ENCODE data around the gene CHAF1B.

The CHAF1B gene

DNA sequence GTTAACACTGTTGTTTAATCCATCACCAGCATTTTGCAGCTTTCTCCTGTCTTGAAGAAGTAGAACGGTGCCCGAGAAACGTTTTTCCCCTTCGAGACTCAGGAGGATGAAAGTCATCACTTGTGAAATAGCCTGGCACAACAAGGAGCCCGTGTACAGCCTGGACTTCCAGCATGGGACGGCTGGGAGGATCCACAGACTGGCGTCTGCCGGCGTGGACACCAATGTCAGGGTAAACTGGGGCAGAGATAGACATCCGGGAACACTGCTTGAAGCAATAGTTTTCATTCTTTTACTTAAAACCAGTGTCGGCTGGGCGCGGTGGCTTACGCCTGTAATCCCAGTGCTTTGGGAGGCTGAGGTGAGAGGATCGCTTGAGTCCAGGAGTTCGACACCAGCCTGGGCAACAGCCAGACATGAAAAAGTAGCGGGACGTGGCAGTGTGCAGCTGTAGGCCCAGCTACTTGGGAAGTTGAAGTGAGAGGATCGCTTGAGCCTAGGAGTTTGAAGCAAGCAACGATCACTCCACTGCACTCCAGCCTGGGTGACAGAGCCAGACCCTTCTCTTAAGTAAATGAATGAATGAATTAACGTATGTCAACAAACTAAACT is 945 bp downstream of the CHAF1B start:
- Histone ChIP-seq H3K27ac (ENCODE audit: extremely low read depth, low read depth, low read length) (peak overlapping the region; percentile 81; the same call in 1 of the 2 replicates), H3K4me3 (ENCODE audit: low read depth, low read length) (peak overlapping the region; percentile 57), H3K4me1 (ENCODE audit: control insufficient read depth, insufficient read depth, low read length) (0 out of 2 replicates have a peak, but pooled peaks cover 2% of the 10 kb centered on the region), H3K9me3 (ENCODE audit: control insufficient read depth, insufficient read depth, low read depth, low read length) (no peaks in the 10 kb centered on the region), H3K36me3 (ENCODE audit: control insufficient read depth in 2 of 2, insufficient read depth in 1 of 2, low read length in 2 of 2) (peaks cover 32 to 47% of the 10 kb centered on the region in 2 experiments)
- ChIA-PET CTCF (interaction anchor here (0.5 to 0.7 kb wide), 2 partner anchors 21 to 474 kb away, joined by 5 to 9 read pairs; no protein-coding TSS in a partner anchor), POLR2A (interaction anchor here (1.4 kb wide), 1 partner anchor 66 kb away, joined by 7 read pairs; the partner anchor contains the start of gene MORC3)
- TF ChIP-seq ZNF626 (tag by site-specific recombination; IDR thresholded peaks at IDR 0.05) = no peak
- TF ChIP-seq, protein P1, sequence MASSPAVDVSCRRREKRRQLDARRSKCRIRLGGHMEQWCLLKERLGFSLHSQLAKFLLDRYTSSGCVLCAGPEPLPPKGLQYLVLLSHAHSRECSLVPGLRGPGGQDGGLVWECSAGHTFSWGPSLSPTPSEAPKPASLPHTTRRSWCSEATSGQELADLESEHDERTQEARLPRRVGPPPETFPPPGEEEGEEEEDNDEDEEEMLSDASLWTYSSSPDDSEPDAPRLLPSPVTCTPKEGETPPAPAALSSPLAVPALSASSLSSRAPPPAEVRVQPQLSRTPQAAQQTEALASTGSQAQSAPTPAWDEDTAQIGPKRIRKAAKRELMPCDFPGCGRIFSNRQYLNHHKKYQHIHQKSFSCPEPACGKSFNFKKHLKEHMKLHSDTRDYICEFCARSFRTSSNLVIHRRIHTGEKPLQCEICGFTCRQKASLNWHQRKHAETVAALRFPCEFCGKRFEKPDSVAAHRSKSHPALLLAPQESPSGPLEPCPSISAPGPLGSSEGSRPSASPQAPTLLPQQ (tag by site-specific recombination; IDR thresholded peaks at IDR 0.05) = no peak
- no peak for TF ChIP-seq ZNF707 (tag by site-specific recombination; IDR thresholded peaks at IDR 0.05)
- TF ChIP-seq, protein P2, sequence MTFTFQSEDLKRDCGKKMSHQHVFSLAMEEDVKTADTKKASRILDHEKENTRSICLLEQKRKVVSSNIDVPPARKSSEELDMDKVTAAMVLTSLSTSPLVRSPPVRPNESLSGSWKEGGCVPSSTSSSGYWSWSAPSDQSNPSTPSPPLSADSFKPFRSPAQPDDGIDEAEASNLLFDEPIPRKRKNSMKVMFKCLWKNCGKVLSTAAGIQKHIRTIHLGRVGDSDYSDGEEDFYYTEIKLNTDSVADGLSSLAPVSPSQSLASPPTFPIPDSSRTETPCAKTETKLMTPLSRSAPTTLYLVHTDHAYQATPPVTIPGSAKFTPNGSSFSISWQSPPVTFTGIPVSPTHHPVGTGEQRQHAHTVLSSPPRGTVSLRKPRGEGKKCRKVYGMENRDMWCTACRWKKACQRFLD (tag by site-specific recombination; IDR thresholded peaks at IDR 0.05) = no peak
- TF ChIP-seq ZNF157 (tag by site-specific recombination; IDR thresholded peaks at IDR 0.05) = no peak
- TF ChIP-seq, protein P3, sequence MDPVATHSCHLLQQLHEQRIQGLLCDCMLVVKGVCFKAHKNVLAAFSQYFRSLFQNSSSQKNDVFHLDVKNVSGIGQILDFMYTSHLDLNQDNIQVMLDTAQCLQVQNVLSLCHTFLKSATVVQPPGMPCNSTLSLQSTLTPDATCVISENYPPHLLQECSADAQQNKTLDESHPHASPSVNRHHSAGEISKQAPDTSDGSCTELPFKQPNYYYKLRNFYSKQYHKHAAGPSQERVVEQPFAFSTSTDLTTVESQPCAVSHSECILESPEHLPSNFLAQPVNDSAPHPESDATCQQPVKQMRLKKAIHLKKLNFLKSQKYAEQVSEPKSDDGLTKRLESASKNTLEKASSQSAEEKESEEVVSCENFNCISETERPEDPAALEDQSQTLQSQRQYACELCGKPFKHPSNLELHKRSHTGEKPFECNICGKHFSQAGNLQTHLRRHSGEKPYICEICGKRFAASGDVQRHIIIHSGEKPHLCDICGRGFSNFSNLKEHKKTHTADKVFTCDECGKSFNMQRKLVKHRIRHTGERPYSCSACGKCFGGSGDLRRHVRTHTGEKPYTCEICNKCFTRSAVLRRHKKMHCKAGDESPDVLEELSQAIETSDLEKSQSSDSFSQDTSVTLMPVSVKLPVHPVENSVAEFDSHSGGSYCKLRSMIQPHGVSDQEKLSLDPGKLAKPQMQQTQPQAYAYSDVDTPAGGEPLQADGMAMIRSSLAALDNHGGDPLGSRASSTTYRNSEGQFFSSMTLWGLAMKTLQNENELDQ (tag by site-specific recombination; IDR thresholded peaks at IDR 0.05; ENCODE audit: low read depth) = no peak
- no peak for TF ChIP-seq ZNF785 (tag by site-specific recombination; IDR thresholded peaks at IDR 0.05)
- no peak for TF ChIP-seq ZNF664 (tag by site-specific recombination; IDR thresholded peaks at IDR 0.05)
- TF ChIP-seq, protein P4, sequence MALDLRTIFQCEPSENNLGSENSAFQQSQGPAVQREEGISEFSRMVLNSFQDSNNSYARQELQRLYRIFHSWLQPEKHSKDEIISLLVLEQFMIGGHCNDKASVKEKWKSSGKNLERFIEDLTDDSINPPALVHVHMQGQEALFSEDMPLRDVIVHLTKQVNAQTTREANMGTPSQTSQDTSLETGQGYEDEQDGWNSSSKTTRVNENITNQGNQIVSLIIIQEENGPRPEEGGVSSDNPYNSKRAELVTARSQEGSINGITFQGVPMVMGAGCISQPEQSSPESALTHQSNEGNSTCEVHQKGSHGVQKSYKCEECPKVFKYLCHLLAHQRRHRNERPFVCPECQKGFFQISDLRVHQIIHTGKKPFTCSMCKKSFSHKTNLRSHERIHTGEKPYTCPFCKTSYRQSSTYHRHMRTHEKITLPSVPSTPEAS (tag by site-specific recombination; IDR thresholded peaks at IDR 0.05) = no peak
- TF ChIP-seq MZF1 (tag by site-specific recombination; IDR thresholded peaks at IDR 0.05; ENCODE audit: borderline replicate concordance) = no peak
- TF ChIP-seq ZNF629 (tag by site-specific recombination; IDR thresholded peaks at IDR 0.05) = no peak
- TF ChIP-seq ZNF555 (tag by site-specific recombination; conservative IDR thresholded peaks at IDR 0.05) = no peak
- no peak for TF ChIP-seq KLF8 (tag by site-specific recombination; IDR thresholded peaks at IDR 0.05)
- no peak for TF ChIP-seq ZNF335 (tag by site-specific recombination; conservative IDR thresholded peaks at IDR 0.05)
- TF ChIP-seq ZBTB8A (tag by site-specific recombination; IDR thresholded peaks at IDR 0.05) = no peak
- no peak for TF ChIP-seq ZFP3 (tag by site-specific recombination; IDR thresholded peaks at IDR 0.05; ENCODE audit: low read depth)
- no peak for TF ChIP-seq ZNF391 (tag by site-specific recombination; IDR thresholded peaks at IDR 0.05; ENCODE audit: borderline replicate concordance, low read depth)
- no peak for TF ChIP-seq WT1 (tag by site-specific recombination; IDR thresholded peaks at IDR 0.05)

DNA sequence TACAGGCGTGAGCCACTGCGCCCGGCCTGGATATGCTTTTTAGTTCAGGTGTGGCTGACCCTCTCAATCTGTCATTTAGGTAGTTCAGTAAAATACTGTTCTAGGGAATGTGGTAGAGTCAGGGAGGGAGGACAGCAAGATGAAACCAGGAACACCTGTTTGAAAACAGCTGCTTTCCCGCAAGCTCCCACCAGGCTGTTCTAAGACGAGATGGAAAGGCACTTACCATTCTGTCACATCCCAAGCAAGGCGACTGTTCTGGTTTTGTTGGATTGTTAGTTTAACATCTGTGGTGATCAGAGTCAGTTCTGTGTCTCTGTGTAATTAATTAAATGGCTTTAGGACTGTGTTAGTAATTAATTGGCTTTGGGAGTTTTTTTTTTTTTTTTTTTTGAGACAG is 2.9 kb downstream of the CHAF1B start:
- Histone ChIP-seq H3K27ac (ENCODE audit: extremely low read depth, low read depth, low read length) (no peak overlapping the region), H3K36me3 (ENCODE audit: control insufficient read depth in 2 of 2, insufficient read depth in 1 of 2, low read length in 2 of 2) (peaks cover 42 to 60% of the 10 kb centered on the region in 2 experiments), H3K4me1 (ENCODE audit: control insufficient read depth, insufficient read depth, low read length) (0 out of 2 replicates have a peak, but pooled peaks cover 2% of the 10 kb centered on the region), H3K4me3 (ENCODE audit: low read depth, low read length) (no peak overlapping the region), H3K9me3 (ENCODE audit: control insufficient read depth, insufficient read depth, low read depth, low read length) (no peaks in the 10 kb centered on the region)
- CTCF ChIA-PET = interaction anchor here (0.7 kb wide), 1 partner anchor 41 kb away, joined by 3 read pairs; no protein-coding TSS in a partner anchor
- TF ChIP-seq, protein P5, sequence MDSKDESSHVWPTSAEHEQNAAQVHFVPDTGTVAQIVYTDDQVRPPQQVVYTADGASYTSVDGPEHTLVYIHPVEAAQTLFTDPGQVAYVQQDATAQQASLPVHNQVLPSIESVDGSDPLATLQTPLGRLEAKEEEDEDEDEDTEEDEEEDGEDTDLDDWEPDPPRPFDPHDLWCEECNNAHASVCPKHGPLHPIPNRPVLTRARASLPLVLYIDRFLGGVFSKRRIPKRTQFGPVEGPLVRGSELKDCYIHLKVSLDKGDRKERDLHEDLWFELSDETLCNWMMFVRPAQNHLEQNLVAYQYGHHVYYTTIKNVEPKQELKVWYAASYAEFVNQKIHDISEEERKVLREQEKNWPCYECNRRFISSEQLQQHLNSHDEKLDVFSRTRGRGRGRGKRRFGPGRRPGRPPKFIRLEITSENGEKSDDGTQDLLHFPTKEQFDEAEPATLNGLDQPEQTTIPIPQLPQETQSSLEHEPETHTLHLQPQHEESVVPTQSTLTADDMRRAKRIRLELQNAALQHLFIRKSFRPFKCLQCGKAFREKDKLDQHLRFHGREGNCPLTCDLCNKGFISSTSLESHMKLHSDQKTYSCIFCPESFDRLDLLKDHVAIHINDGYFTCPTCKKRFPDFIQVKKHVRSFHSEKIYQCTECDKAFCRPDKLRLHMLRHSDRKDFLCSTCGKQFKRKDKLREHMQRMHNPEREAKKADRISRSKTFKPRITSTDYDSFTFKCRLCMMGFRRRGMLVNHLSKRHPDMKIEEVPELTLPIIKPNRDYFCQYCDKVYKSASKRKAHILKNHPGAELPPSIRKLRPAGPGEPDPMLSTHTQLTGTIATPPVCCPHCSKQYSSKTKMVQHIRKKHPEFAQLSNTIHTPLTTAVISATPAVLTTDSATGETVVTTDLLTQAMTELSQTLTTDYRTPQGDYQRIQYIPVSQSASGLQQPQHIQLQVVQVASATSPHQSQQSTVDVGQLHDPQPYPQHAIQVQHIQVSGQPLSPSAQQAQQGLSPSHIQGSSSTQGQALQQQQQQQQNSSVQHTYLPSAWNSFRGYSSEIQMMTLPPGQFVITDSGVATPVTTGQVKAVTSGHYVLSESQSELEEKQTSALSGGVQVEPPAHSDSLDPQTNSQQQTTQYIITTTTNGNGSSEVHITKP (tag by site-specific recombination; IDR thresholded peaks at IDR 0.05) = peak; percentile 38; the same call in 1 of the 2 replicates
- peak; percentile 77 for TF ChIP-seq SCRT1 (tag by site-specific recombination; IDR thresholded peaks at IDR 0.05; ENCODE audit: borderline replicate concordance)
- TF ChIP-seq ZNF341 (tag by site-specific recombination; IDR thresholded peaks at IDR 0.05; ENCODE audit: low read depth) = peak; percentile 38; the same call in 1 of the 2 replicates
- no peak for TF ChIP-seq ZNF747 (tag by site-specific recombination; IDR thresholded peaks at IDR 0.05)
- POLR2A ChIA-PET = interaction anchor here (0.7 kb wide), 1 partner anchor 18 kb away, joined by 5 read pairs; no protein-coding TSS in a partner anchor
